Stimulated activated CD8-positive, alpha-beta memory T cell treated with anti-CD3 and anti-CD28 coated beads, Interleukin-12 subunit alpha, Interleukin-12 subunit beta, amount 100 ng/mL, for 4 hours (primary cell): ENCODE data around the gene MAP1LC3B2.

ENCODE experiments used
- DNase-seq: peaks from one replicate; pipeline ENCODE4 v3.0.0-alpha.2; 2020; ENCODE audit warnings: low read depth

MAP1LC3B2 gene

GRCh38 chr12:116559162-116559935 is at the start of gene MAP1LC3B2:
MAP1LC3B2 (plus strand) TSS chr12:116559381; CDS start chr12:116575943, 16,562 bp downstream.
- peak; percentile 54 for DNase-seq

- no peak for DNase-seq
Observed at GRCh38 chr12:116513944-116514343, 45.2 kb upstream of the MAP1LC3B2 start.

DNA sequence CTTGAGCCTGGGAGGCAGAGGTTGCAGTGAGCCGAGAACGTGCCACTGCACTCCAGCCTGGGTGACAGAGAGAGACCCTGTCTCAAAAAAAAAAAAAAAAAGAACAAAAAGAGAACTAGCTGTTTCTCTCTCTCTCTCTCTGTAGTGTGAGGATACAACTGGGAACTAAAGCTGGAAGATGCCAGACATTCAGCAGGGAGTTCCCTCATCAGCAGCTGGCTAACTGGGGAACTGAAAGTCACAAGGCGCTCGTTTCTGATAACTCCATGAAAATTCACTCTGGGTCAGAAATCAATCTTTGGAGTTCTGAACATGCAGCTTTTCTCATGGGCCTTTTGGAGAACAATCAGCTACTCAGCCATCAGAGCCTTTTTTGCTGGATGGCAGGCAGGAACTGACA is 43.5 kb upstream of the MAP1LC3B2 start:
- DNase-seq, result no peak

DNA sequence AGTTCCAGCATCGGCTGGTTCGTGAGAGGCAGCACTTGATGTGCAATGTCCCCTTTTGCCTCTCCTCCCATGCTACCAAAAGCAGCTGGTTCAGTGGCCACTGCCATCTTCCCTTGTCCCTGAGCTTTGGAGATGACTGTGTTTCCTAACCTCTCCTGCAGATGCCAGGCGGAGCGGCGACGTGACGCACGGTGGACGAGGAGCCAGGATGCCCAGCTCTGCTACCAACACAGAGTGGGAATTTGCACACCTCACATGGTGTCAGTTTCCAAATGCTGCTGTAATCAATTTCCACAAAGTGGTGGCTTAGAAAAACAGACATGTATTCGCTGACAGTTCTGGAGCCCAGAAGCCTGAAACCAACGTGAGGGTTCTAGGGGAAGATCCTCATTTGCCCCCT is 42.5 kb upstream of the MAP1LC3B2 start:
- DNase-seq, result no peak

DNA sequence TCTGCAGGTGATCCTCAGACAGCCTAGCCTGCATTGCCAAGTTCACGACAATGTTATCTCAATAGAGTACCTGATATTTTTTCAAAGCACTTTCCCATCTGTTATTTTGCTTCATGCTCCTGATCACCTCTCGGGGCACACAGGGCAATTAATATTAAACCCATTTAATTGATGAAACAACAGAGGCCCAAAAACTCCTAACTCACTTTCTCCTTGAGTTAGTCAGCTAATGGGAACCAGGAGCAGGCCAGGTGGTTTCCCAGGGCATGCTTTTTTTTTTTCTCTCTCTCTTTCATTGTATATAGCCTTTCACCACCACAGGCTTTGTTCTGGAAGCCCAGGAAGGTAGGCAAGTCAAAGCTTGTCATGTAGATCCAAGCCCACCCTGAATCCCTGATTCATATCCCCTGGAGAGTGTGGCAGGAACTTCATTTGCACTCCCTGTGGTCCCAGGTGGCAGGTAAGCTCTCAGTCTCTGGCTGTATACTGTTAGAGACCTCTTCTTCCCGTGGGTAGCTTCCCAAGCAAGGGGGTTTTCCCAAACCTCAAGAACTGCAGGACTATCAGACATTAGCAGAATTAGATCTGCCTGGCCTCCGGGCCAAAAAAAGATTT is 41.6 kb upstream of the MAP1LC3B2 start:
- DNase-seq, result no peak

DNA sequence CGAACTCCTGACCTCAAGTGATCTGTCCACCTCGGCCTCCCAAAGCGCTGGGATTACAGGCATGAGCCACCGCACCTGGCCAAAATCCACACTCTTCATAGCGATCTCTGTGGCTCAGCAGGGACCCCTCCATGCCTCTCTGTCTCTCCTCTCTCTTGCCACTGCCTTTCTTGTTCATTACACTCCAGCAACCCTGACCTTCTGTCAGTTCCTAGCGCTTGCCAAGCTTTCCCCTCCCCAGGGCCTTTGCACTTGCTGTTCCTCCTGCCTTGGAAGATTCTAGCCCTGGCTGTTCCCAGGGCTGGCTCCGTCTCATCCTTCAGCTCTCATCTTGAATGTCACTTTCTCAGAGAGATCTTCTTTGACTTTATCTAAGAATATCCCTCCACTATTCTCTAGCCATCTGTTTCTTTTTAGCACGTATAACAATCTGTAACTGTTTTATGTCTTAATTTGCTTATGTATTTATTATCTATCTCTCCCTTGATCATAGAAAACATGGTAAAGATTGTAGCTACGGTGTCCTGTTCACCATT is 38.9 kb upstream of the MAP1LC3B2 start:
- DNase-seq, result no peak

DNA sequence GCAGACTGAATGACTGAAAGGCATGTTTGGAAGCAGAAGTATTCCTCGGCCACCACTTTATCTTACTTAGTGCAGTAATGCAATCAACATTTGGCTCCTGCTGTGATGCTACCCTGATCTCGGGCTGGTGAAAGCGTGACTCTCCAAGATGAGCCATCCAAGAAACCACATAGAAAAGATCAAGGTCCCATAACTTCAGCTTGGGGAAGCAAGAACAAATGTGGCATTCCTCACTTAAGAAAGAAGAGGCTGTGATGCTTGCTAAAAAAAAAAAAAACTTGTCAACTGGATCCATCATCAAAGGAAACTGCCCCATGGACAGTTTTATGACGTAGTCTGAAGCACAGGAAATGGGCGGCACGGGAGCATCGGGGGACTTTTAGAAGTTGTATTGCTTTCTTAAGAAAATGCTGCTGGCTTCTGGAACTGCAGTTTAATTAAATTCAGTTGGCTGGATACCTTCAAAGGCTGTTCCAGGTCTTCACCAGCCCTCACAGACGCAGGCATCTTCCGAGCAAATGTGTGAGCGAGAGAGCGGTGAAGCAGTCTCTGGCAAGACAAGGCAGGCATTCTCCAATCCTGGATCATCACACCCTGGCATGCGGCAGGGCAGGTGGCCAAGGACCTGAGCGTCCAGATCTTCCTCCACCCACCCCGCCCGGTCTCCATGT is 38.2 kb upstream of the MAP1LC3B2 start:
- no peak for DNase-seq

DNA sequence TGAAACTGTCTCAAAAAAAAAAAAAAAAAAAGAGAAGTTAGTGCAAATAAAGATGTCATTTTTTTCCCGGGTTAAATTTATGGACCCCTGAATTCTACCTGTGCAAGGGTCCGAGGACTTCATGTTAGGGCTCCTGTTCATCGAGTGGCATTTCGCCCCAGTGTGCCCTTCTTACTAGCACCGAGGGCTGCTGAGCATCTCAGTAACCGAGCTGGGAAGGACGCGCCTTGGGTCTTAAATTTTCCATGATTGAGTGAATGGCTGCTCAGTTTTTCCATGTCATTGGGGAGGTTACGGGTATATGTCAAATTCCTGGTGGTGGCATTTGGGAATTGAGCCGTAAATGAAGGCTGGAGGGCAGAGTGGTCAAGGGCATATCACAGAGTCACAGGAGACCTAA is 34.9 kb upstream of the MAP1LC3B2 start:
- DNase-seq, result no peak

DNA sequence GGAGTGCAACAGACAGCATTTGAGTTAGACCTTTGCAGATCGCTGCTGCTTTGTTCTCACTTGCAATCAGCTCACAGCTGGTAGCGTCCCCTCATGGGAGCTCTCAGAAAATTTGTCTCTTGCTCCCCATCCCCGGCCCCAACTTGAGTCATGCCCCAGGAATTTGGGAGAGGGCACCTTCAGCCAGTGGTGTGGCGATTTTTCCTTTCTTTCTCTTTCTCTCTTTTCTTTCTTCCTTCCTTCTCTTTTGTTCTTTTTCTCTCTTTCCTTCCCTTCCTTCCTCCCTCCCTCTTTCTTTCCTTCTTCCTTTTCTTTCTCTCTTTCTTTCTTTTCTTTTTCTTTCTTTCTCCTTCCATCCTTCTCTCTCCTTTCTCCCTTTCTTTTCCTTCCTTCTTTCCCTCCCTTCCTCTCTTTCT is 34.2 kb upstream of the MAP1LC3B2 start:
- no peak for DNase-seq

- no peak for DNase-seq
Observed at GRCh38 chr12:116525418-116526001, 33.7 kb upstream of the MAP1LC3B2 start.

DNA sequence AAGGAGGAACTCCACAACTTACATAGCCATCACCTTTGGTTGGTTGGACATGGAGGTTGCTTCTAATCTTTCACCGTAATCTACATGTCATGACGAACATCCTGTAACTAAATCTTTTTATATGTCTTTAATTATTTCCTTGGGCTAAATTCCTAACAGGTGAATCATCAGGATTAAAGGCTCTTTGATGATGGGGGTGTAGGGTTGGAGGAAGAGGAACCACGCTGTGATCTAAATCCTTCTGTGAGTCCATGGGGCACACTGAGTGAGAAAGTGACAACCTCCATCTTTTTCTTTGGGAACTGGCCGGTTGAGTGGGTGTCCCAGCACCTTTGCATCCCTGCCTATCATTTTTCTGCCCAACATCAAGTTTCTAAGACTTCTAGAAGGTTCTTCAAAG is 31.1 kb upstream of the MAP1LC3B2 start:
- no peak for DNase-seq

GRCh38 chr12:116528498-116528897 is 30.7 kb upstream of the MAP1LC3B2 start:
- no peak for DNase-seq

- DNase-seq, result no peak
Observed at GRCh38 chr12:116529048-116529447, 30.1 kb upstream of the MAP1LC3B2 start.

- no peak for DNase-seq
Observed at GRCh38 chr12:116529686-116530085, 29.5 kb upstream of the MAP1LC3B2 start.

- DNase-seq, result no peak
Observed at GRCh38 chr12:116532428-116532827, 26.8 kb upstream of the MAP1LC3B2 start.

DNA sequence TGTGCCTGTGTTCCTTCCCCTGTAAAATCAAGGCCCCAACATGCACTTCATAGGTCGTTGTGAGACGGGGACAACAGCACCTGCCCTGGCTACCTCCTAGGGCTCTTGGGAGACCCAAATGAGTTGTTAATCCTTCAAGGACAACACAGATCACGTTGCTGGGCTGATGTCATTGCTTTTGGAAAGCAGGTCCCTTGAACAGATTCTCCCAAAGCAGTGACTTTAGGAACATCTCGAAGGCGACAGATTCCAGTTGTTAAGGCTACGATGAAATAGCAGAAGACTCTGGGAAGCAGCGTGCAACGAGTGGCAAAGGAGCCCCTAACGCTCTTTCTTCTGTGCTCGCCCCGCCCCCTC is 26.2 kb upstream of the MAP1LC3B2 start:
- no peak for DNase-seq

- peak; percentile 56 for DNase-seq
Observed at GRCh38 chr12:116533343-116534251, 25.6 kb upstream of the MAP1LC3B2 start.

DNA sequence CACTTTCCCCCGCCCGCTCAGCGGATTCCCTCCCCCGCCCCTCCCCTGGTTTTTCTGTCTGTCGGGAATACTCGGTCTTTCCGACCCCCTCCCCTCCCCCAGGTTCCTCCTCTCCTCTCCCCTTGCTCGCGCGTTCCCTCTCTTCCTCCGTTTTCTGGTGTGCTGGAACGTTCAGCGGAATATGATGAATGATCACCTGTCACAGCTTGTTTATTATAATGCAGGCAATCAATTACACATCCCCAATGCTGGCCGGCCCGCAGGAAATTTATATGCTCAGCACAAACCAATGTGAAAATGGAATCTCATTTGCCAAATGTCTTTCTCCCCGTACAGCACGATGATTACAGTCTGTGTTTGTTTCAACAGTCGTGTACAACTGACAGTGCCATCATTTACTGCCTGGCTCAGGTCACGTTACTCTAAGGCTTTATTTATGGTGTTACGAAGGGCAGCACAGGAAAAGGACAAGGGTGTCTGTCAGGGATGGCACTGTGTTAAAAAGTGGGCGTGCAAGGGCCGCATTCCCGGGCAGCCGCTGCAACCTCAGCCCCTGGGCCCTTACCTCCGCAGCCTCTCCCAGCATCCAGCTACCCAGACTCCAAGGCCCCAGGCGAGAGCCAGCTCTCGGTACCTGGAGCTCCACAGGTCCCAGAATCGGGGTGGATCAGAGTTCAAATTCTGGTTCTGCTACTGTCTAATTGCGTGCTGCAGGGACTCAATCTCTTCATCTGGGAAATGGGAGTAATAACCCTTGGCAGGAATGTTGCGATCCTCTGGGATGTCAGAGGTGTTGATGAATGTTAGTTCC is 24.7 kb upstream of the MAP1LC3B2 start:
- no peak for DNase-seq

DNA sequence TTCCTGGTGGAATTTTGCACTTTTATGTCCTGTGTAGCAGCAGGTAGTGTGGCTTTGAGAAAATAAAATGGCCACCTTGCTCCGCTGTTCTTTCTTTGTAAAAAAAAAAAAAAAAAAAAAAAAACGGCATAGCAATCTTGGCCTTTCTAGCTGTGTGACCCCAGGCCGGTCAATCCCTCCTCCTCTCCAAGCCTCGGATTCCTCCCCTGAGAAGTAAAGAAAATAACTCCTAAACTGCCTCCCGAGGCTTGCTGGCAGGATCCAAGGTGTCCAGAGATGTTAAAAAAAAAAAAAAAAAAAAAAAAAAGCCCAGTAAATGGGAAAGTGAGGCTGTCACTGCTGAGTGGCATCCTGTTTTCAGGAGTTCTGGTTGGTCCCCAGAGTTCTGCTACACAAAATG is 23.9 kb upstream of the MAP1LC3B2 start:
- DNase-seq, result no peak

- no peak for DNase-seq
Observed at GRCh38 chr12:116537101-116537904, 21.9 kb upstream of the MAP1LC3B2 start.
